HG03045 (cell line): ENCODE measurements around the gene PTPRT.
"Not testable (repeated sequence)": the region's sequence is repeated elsewhere in the genome, so short reads cannot be mapped to it uniquely, and the experiment has no call there.

ENCODE experiments used
- ATAC-seq: cut with Tn5 transposase; IDR thresholded peaks from one replicate; pipeline ENCODE4 v1.9.1; 2021; ENCODE audit warnings: mild to moderate bottlenecking, moderate library complexity; ENCODE audit not compliant: unreplicated experiment

Gene PTPRT

GRCh38 chr20:42255821-42256220 lies 933.9 kb downstream of the PTPRT start:
- ATAC-seq: no peak

DNA sequence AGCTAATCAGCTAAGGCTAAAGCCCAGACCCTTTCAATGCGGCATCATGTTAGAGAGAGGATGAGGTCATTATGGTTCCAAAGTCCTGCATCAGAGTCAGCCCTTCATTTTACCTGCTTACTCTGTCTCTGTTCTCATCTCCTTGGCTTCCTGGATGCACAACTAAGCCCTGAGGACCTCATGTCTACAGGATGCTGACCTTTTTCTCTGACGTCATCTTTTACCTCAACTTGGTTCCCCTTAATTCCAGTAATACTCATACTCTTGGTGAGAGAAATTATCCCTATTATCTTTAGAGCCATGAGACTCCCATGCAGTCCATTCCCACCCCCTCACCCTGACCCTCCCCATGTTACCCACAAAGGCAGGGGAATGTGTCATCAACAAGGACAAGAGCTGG lies 935.0 kb downstream of the PTPRT start:
- ATAC-seq: no peak

DNA sequence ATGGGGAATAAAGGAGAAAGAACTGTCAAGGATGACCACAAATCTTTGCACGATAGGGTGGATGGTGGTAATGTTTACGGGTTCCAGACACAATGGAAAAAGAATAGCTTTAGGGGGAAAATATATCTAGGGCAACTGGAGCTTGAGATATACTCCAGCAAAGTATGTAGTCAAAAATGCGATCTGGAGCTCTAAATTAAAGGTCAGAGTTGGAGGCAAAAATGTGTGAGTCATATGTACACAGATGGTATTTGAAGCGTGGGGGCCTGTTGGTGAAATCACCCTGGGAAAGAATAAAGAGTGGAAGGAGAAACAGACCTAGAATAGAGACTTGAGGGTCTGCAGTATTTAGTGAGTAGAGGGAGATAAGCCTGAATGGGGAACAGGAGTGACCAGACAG lies 937.6 kb downstream of the PTPRT start:
- ATAC-seq: no peak

- no peak for ATAC-seq
Observed at GRCh38 chr20:42218621-42219374, 970.9 kb downstream of the PTPRT start.

DNA sequence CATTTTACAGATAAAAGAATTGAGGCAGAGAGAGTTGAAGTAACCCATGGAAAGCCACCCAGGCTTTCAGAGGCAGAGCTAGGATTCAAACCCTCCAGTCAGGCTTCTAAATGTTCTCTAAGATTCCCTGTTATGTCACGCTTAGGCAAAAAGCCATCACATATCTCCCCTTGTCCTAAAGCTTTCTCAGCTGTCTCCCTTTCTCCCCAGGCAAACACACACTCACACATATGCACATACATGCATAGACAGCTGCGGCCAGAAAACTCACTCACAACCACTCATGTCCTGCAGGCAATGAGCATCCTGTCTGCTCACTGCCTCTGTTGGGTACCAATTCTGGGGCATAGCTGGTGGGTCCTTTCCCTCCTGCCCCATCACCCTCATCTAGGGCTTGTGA lies 975.6 kb downstream of the PTPRT start:
- ATAC-seq: no peak

GRCh38 chr20:42212391-42212790 lies 977.3 kb downstream of the PTPRT start:
- ATAC-seq: no peak

- ATAC-seq: not testable (repeated sequence)
Observed at GRCh38 chr20:42206557-42206956, 983.1 kb downstream of the PTPRT start.

DNA sequence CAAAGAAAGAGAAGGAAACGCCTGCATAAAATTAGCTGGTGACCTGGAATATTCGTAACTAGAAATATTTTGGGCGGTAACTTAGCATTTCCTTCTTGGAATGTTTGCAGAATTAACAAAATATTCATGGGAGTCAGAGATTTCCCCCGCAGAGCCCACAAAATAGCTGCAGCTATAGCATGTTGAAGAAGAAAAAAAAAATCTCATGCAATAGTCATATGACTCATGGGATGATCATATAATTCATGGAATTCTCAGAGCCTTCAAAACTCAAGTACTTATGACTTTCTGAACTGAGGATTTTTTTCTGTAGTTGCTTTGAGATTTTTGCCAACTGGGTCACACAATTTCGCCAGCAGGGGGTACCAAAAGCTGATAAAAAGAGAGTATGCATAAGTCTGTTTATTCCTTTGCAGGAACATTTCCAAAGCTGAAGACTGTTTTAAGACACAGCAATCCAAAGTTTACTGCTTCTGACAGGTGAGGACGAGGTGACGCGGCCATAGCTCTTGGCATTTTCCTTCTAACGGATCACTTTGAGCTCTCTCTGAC lies 985.5 kb downstream of the PTPRT start:
- ATAC-seq: no peak

DNA sequence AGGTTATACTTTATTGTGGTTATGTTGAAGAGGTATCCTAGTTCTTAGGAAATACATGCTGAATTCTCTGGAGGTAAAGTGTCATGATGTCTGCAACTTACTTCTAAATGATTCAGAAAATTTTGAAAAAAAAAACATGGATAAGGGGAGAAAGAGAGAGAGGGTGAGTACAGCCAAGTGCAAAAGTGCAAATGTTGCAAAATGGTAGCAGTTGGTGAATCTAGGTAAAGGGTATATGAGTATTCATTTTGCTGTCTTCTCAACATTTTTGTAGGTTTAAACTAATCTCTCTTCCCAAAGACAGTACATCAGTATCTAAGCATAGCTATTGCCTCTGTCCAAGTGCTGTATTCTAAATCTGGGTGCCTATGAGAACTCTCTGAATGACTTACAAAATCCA lies 992.1 kb downstream of the PTPRT start:
- no peak for ATAC-seq

DNA sequence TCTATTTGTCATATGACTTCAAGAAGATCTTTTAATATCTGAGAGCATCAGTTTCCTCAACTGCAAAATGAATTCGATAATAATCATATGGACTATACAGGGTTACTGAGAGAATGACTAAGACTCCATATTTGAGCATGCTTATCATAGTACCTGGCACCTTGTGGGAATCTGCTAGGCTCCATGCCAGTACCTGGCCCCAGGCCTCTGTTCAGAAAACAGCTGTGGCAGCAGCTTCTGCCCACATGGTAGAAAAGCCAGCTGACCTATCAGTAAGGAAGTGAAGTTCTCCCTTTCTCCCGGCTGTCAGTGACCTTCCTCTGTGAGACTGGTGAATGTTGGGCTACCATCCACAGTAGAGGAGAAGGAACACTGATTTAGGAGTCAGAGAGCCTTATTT lies 996.6 kb downstream of the PTPRT start:
- ATAC-seq: no peak

DNA sequence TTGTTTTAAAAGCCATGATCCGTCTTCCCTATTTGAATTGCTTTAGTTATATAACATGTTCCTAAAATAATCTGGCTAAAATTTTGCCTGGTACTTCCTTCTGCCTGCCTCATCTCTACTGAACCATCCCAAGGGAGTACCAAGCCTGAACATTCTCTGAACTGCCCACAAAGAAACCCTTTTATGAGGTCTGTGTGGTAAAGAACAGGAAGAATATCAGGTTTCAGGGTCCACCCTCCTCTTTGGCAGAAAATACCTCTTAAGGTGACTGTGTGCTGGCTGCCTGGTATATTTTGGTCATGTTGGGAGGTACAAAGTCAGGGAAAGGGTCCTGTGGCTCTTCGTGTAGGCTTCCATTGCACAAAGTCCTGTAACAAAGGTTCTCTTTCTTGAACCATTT lies 997.4 kb downstream of the PTPRT start:
- no peak for ATAC-seq

- no peak for ATAC-seq
Observed at GRCh38 chr20:42191140-42191860, 998.4 kb downstream of the PTPRT start.

- ATAC-seq: no peak
Observed at GRCh38 chr20:42190084-42190483, 999.6 kb downstream of the PTPRT start.

- ATAC-seq: no peak
Observed at GRCh38 chr20:42186337-42186736, 1003.4 kb downstream of the PTPRT start.

DNA sequence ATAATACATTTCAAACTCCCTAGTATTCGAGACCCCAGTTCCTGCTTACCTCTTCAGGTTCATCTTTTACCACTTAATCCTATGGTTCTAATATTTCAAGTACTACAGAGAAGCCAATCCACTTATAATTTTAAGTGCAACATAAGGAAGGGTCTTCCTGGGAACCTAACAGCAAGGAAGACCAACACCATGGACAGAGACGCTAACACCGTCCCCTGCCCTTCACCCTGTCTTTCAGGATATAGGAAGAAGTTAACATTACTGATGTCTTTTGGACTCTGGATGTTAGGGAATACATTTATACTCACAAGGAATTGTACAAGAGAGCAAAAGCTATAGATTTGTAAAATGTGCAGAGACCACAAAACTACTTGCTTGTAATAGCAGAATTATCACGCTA lies 1006.6 kb downstream of the PTPRT start:
- no peak for ATAC-seq

GRCh38 chr20:42181064-42181463 lies 1008.6 kb downstream of the PTPRT start:
- ATAC-seq: no peak

DNA sequence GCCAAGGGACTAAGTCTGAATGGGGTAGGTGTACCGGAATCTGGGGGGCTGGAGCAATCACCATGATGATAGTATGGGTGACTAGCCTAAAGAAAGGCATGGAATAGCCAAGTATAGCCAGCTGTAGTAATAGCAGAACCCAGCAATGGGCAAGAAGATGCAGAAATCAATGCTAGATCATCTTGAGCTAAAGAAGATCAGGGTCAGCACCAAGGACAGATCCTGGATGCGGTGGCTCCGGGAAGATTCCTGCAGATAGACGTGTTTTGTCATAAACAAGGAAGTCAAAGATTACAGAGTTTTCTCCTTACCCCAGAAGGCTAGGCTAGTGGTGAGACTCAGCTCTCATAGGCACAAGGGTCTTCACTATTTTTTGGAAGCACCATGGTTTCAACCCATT lies 1009.9 kb downstream of the PTPRT start:
- ATAC-seq: no peak

DNA sequence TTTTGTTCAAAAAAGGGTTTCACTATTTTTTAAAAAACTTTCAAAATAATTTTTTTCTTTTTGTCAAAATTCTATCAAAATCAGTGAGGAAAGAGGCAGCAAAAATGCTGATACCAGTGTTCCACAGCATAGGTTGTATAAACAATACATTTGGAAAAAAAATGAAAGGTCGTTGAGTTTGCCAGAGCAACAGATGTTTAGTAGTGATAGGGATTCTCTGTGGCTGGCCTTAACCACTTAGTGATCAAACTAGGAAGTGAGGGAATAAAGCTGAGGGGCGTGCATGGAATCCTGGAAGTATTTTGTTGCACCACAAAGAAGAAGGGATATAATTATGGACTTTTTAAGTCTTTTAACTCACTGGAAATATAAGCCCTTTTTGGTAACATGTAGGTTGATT lies 1016.3 kb downstream of the PTPRT start:
- no peak for ATAC-seq

DNA sequence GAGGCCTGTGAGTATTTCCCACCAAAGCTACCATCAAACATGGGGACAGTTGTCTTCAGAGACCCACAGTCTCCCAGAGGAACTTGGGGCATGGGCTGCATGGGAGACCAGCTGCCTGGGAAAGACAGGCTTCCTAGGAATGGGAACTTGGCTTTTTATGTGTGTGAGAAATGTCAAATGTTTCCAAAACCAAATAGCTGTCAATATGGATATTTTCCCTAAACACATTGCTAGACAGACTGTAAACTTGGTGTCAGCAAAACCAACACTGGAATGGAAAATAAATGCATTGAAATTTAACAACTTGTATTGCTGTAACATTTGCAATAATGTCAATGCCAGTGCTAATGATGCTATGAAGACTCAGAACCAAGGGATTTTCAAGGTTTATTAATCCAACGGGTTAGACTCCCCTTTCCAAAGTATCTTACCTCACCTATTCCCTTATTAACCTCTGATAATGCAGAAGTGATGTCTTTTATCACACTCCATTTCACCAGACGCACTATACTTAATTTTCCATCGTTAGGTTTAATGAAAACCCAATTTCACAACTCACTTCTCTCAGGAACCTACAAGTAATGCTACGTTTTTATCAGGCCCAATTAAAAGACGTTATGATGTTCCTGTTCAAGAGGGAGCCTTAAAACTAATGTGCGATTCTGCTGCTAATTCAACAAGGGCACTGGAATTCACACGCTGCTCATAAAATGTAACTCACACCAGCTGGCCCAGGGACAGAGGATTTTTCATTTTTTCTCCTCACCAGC lies 1025.4 kb downstream of the PTPRT start:
- no peak for ATAC-seq

DNA sequence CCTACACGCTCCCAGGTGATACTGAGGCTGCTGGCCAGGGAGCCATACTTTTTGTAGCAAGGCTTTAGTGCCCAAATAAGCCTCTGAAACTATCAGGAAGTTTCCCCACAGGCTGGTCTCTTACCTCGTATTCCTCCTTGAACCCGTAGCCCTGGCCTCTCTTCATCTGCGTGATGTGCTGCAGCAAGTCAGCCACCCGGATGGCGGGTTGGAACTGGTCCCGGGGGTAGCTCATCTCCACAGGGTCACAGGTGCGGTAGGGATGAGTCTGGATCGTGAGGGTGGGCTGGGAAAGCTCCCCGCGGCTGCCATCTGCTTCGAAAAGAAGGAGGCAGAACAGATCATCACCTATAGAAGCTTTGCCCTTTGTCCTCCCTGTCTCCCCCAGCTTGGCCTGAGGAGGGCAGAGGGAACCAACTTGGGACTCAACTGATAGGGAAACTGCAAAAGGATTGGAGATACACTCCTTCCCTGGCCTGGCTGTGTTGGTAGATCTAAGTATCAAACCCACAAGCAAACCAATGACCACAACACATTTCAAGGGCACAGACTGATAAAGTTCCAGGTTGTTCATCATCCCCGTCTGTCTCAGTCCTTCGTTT lies 1028.4 kb downstream of the PTPRT start:
- no peak for ATAC-seq

DNA sequence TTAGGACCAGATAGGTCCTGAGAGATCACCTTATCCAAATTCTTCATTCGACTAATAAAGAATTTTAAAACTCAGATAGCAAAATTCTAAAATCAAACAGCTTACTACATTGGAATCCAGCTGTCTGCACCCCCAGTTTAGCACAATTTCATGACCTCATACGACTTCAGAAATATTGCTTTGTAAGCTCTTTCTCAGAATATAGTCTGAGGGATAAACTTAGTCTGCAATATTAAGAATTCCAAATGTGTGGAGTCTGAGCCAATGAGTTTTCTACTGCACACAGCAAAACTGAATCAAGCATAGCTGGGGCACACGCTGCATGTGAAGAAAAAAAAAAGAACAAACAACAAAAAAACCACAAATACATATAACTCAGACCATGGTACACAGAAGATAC lies 1029.9 kb downstream of the PTPRT start:
- no peak for ATAC-seq
